Suprapubic skin (tissue), 4 donors: ENCODE data around the gene FAM219A. TPM values are rescaled to one million over a fixed set of nuclear protein-coding genes. Genes with fewer than 3 reads are reported as not detected.

ENCODE experiments used
- DNase-seq, 2 donors: peaks; one replicate each; pipeline ENCODE4 v3.0.0-alpha.2; 2019; ENCODE audit warnings: low spot score in 2 of 2
- H3K27ac ChIP-seq: fragments of 200-600 bp; sonication (generic); one replicate; pipeline ENCODE4 v1.5.1; 2019
- H3K27me3 ChIP-seq: fragments of 200-600 bp; sonication (generic); one replicate; pipeline ENCODE4 v1.5.1; 2019
- H3K36me3 ChIP-seq: fragments of 200-600 bp; sonication (generic); one replicate; pipeline ENCODE4 v1.5.1; 2019
- H3K4me1 ChIP-seq: fragments of 200-600 bp; sonication (generic); one replicate; pipeline ENCODE4 v1.5.1; 2019
- H3K4me3 ChIP-seq: fragments of 200-600 bp; sonication (generic); one replicate; pipeline ENCODE4 v1.5.1; 2019; ENCODE audit warnings: mild to moderate bottlenecking
- H3K9me3 ChIP-seq: fragments of 200-600 bp; sonication (generic); one replicate; pipeline ENCODE4 v1.5.1; 2019
- CTCF ChIP-seq, 2 donors: fragments of 200-600 bp in 1 of 2; fragments of 450-650 bp in 1 of 2; sonication (generic) in 1 of 2; IDR thresholded peaks; one replicate each; pipeline ENCODE4 v1.5.1; 2016 to 2019; ENCODE audit warnings: antibody characterized with exemption in 2 of 2, mild to moderate bottlenecking in 1 of 2, moderate library complexity in 1 of 2
- EP300 ChIP-seq: sonication (generic); formaldehyde crosslinking; IDR thresholded peaks from one replicate; pipeline ENCODE4 v1.6.1; 2017; ENCODE audit warnings: antibody characterized with exemption
- POLR2A ChIP-seq, 2 donors: fragments of 450-650 bp; IDR thresholded peaks; one replicate each; pipeline ENCODE4 v1.6.1; 2017; ENCODE audit warnings: antibody characterized with exemption in 2 of 2, mild to moderate bottlenecking in 2 of 2, moderate library complexity in 2 of 2
- POLR2AphosphoS5 ChIP-seq, 3 donors: sonication (generic); formaldehyde crosslinking; IDR thresholded peaks; one replicate each; pipeline ENCODE4 v1.6.1; 2017; ENCODE audit warnings: antibody characterized with exemption in 3 of 3
- WGBS: methylation state at CpG from one replicate; pipeline ENCODE4 v1.1.5; 2018; 5-methylcytosine and 5-hydroxymethylcytosine counted together
- total RNA-seq, 4 donors: library from RNA; depleted of rRNA; stranded (reverse); fragments of >200 nt; gene quantifications; one replicate each; pipeline ENCODE4 v1.1.0, GENCODE V29; 2016

The FAM219A gene
- total RNA-seq, 4 donors from 2014 or later = 12.6 to 17.0 (median 15.0) TPM

DNA sequence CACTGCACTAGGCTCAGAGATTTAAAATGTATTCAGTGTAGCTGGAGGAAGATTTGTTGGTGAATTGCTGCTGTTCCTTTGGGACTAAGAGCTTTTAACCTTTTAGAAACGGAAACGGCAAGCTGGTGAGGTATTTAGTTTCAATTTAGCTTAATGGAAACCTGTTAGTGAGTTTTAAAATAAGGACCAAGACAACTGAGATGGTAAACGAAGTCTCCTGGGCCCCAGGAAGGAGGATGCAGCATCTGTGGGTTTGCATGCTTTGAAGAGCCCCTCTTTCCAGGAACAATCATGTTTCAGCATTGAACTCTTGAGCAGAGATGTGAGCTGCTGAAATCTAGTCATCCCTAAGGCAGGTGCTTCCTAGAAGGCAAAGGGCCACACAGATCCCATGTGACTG, 16.7 kb upstream of the FAM219A start:
- TF ChIP-seq CTCF (IDR thresholded peaks at IDR 0.05) (no peak), POLR2A (IDR thresholded peaks at IDR 0.05) (no peak), EP300 (no peak), POLR2AphosphoS5 (IDR thresholded peaks at IDR 0.05) (no peak)
- H3K27ac ChIP-seq = no peak overlapping the region
- DNase-seq = no peak
- H3K4me3 ChIP-seq = no peak overlapping the region
- H3K4me1 ChIP-seq = no peaks in the 10 kb centered on the region
- H3K27me3 ChIP-seq = peaks cover 8% of the 10 kb centered on the region
- no peaks in the 10 kb centered on the region for H3K9me3 ChIP-seq
- H3K36me3 ChIP-seq = no peaks in the 10 kb centered on the region
- WGBS = 43% methylated on average over 3 of the region's 3 CpGs

DNA sequence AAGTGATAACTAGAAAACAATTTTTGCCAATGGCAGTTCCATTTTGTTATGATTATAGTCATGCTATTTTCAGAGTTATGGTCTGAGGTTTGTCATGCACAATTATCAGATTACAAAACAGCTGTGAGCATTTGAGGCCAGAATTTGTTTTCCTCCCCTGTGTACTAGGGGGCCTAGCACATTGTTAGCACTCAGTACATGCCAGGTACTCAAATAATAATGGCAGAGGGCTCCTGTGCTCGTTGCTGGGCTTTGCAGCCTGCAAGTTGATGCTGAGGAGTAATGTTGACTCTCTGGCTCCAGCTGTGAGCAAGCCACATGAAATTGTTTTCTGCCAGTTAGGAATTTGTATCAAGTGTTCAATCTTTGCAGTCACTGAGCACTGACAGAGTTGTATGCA, 7.1 kb upstream of the FAM219A start:
- whole genome bisulfite sequencing = 18% methylated on average over 1 of the region's 1 CpG
- Histone ChIP-seq H3K27ac (no peak overlapping the region), H3K4me3 (no peak overlapping the region), H3K4me1 (peaks cover 10% of the 10 kb centered on the region), H3K36me3 (no peaks in the 10 kb centered on the region), H3K27me3 (no peaks in the 10 kb centered on the region), H3K9me3 (no peaks in the 10 kb centered on the region)
- DNase-seq = no peak
- TF ChIP-seq CTCF (IDR thresholded peaks at IDR 0.05) (no peak), EP300 (no peak), POLR2A (IDR thresholded peaks at IDR 0.05) (no peak), POLR2AphosphoS5 (IDR thresholded peaks at IDR 0.05) (no peak)

GRCh38 chr9:34464571-34464970, 6.2 kb upstream of the FAM219A start:
- Histone ChIP-seq H3K27ac (no peak overlapping the region), H3K4me1 (peaks cover 10% of the 10 kb centered on the region), H3K36me3 (no peaks in the 10 kb centered on the region), H3K4me3 (no peak overlapping the region), H3K27me3 (no peaks in the 10 kb centered on the region), H3K9me3 (no peaks in the 10 kb centered on the region)
- 74% methylated on average over 2 of the region's 2 CpGs for WGBS
- TF ChIP-seq EP300 = no peak
- TF ChIP-seq POLR2AphosphoS5 (IDR thresholded peaks at IDR 0.05) = no peak
- TF ChIP-seq CTCF (IDR thresholded peaks at IDR 0.05) = no peak
- no peak for TF ChIP-seq POLR2A (IDR thresholded peaks at IDR 0.05)
- DNase-seq = no peak

- H3K36me3 ChIP-seq = no peaks in the 10 kb centered on the region
- 57% methylated on average over 2 of the region's 2 CpGs for whole genome bisulfite sequencing
- H3K27ac ChIP-seq = no peak overlapping the region
- DNase-seq = no peak
- no peaks in the 10 kb centered on the region for H3K9me3 ChIP-seq
- H3K4me1 ChIP-seq = peaks cover 11% of the 10 kb centered on the region
- H3K27me3 ChIP-seq = no peaks in the 10 kb centered on the region
- H3K4me3 ChIP-seq = no peak overlapping the region
- TF ChIP-seq CTCF (IDR thresholded peaks at IDR 0.05) = no peak
- TF ChIP-seq EP300 = no peak
- TF ChIP-seq POLR2AphosphoS5 (IDR thresholded peaks at IDR 0.05) = no peak
- no peak for TF ChIP-seq POLR2A (IDR thresholded peaks at IDR 0.05)
These were observed 5.5 kb upstream of the FAM219A start for GRCh38 chr9:34463901-34464232.

- Histone ChIP-seq H3K9me3 (no peaks in the 10 kb centered on the region), H3K36me3 (no peaks in the 10 kb centered on the region), H3K27ac (no peak overlapping the region), H3K4me1 (peaks cover 14% of the 10 kb centered on the region), H3K27me3 (no peaks in the 10 kb centered on the region), H3K4me3 (no peak overlapping the region)
- TF ChIP-seq POLR2AphosphoS5 (IDR thresholded peaks at IDR 0.05) (no peak), CTCF (IDR thresholded peaks at IDR 0.05) (no peak), EP300 (no peak), POLR2A (IDR thresholded peaks at IDR 0.05) (no peak)
- DNase-seq = no peak
- WGBS = 28% methylated on average over 5 of the region's 5 CpGs
These were observed 4.9 kb upstream of the FAM219A start for GRCh38 chr9:34463098-34463900.
